Lower leg skin (tissue), 3 donors: Measurements from ENCODE around the gene WSCD1.

Experiments
- POLR2A ChIP-seq, 2 donors: fragments of 450-650 bp; IDR thresholded peaks; one replicate each; pipeline ENCODE4 v1.6.1; 2016 to 2017; ENCODE audit warnings: antibody characterized with exemption in 2 of 2, mild to moderate bottlenecking in 1 of 2, moderate library complexity in 1 of 2
- TF ChIP-seq, protein P1 (sequence below), 3 donors: fragments of 450-650 bp; IDR thresholded peaks; one replicate each; pipeline ENCODE4 v1.5.1; 2016; ENCODE audit warnings: antibody characterized with exemption in 3 of 3, mild to moderate bottlenecking in 3 of 3, moderate library complexity in 2 of 3

DNA sequence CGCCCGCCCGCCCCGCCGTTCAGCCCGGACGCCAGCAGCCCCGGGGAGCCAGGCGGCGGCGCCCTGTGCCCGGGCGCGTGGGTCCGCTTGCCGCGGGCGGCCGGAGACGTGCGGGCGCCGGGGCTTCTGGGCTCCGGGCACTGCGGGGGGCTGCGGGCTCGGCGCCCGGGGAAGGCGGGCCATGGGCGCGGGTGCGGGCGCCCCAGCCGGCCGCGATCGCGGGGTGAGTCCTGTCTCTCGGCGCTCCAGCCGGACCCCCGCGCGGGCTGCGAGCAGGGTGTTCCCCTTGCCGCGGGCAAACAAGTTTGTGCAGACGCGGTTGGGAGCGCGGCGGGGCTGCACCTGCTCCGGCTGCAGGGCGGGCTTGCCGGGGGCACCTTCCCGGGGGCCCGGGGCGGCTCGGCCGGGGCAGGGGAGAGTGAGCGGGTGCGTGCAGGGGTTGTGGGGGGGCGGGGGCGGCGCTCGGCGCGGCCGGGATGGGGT lies 292 bp downstream of the WSCD1 start:
- TF ChIP-seq, protein P1, sequence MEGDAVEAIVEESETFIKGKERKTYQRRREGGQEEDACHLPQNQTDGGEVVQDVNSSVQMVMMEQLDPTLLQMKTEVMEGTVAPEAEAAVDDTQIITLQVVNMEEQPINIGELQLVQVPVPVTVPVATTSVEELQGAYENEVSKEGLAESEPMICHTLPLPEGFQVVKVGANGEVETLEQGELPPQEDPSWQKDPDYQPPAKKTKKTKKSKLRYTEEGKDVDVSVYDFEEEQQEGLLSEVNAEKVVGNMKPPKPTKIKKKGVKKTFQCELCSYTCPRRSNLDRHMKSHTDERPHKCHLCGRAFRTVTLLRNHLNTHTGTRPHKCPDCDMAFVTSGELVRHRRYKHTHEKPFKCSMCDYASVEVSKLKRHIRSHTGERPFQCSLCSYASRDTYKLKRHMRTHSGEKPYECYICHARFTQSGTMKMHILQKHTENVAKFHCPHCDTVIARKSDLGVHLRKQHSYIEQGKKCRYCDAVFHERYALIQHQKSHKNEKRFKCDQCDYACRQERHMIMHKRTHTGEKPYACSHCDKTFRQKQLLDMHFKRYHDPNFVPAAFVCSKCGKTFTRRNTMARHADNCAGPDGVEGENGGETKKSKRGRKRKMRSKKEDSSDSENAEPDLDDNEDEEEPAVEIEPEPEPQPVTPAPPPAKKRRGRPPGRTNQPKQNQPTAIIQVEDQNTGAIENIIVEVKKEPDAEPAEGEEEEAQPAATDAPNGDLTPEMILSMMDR (IDR thresholded peaks at IDR 0.05): no peak
- no peak for TF ChIP-seq POLR2A (IDR thresholded peaks at IDR 0.05)
